ENCODE data around the gene SOX15.
A peak's percentile ranks its signal among the peaks of the same experiment; 100 is the strongest.

The SOX15 gene

GRCh38 chr17:7563115-7563869 is 26.6 kb downstream of the SOX15 start:
- peak overlapping the region; percentile 79 for H3K4me3 ChIP-seq (ENCODE audit: low read length)
- H3K27ac ChIP-seq (ENCODE audit: low read depth, low read length): no peak overlapping the region
- H3K9me3 ChIP-seq (ENCODE audit: control insufficient read depth, insufficient read depth, low read length): no peaks in the 10 kb centered on the region
- peaks cover 53% of the 10 kb centered on the region for H3K36me3 ChIP-seq (ENCODE audit: control insufficient read depth, low read length)
- H3K27me3 ChIP-seq (ENCODE audit: control insufficient read depth, low read length): peaks cover 7% of the 10 kb centered on the region
- H3K4me2 ChIP-seq (ENCODE audit: low read length): peak overlapping the region; percentile 92
- H3K9me2 ChIP-seq (replicated peaks; ENCODE audit: control insufficient read depth, low read length): no peaks in the 10 kb centered on the region
- no peaks in the 10 kb centered on the region for H4K20me1 ChIP-seq (ENCODE audit: control insufficient read depth, insufficient read depth, low read depth, low read length)
- TF ChIP-seq EZH2phosphoT487 (IDR thresholded peaks at IDR 0.05; ENCODE audit: borderline replicate concordance, low read length) (no peak), CTCF (IDR thresholded peaks at IDR 0.05; ENCODE audit: low read depth, low read length, poor library complexity, severe bottlenecking) (no peak)
- peaks cover 43% of the 10 kb centered on the region for H3K4me1 ChIP-seq (ENCODE audit: control insufficient read depth, low read length)
- H3F3A ChIP-seq (ENCODE audit: control insufficient read depth, insufficient read depth): peaks cover 6% of the 10 kb centered on the region; the same call in 1 of the 2 replicates
- peaks cover 55% of the 10 kb centered on the region for H3K79me2 ChIP-seq (ENCODE audit: control insufficient read depth, low read length)

- peak overlapping the region; percentile 92 for H3K4me2 ChIP-seq (ENCODE audit: low read length)
- H3K9me2 ChIP-seq (replicated peaks; ENCODE audit: control insufficient read depth, low read length): no peaks in the 10 kb centered on the region
- peak overlapping the region; percentile 79 for H3K4me3 ChIP-seq (ENCODE audit: low read length)
- no peaks in the 10 kb centered on the region for H3K9me3 ChIP-seq (ENCODE audit: control insufficient read depth, insufficient read depth, low read length)
- peaks cover 7% of the 10 kb centered on the region for H3K27me3 ChIP-seq (ENCODE audit: control insufficient read depth, low read length)
- peaks cover 5% of the 10 kb centered on the region; the same call in 1 of the 2 replicates for H3F3A ChIP-seq (ENCODE audit: control insufficient read depth, insufficient read depth)
- peaks cover 49% of the 10 kb centered on the region for H3K4me1 ChIP-seq (ENCODE audit: control insufficient read depth, low read length)
- H3K79me2 ChIP-seq (ENCODE audit: control insufficient read depth, low read length): peaks cover 52% of the 10 kb centered on the region
- H4K20me1 ChIP-seq (ENCODE audit: control insufficient read depth, insufficient read depth, low read depth, low read length): no peaks in the 10 kb centered on the region
- TF ChIP-seq EZH2phosphoT487 (IDR thresholded peaks at IDR 0.05; ENCODE audit: borderline replicate concordance, low read length) (no peak), CTCF (IDR thresholded peaks at IDR 0.05; ENCODE audit: low read depth, low read length, poor library complexity, severe bottlenecking) (no peak)
- H3K27ac ChIP-seq (ENCODE audit: low read depth, low read length): peak overlapping the region; percentile 82
- peaks cover 47% of the 10 kb centered on the region for H3K36me3 ChIP-seq (ENCODE audit: control insufficient read depth, low read length)
Observed at GRCh38 chr17:7562208-7562605, 27.7 kb downstream of the SOX15 start.

GRCh38 chr17:7561589-7562207 is 28.2 kb downstream of the SOX15 start, which contains the start of gene SENP3:
SENP3 (plus strand) TSS chr17:7561919; CDS start chr17:7563077, 1,158 bp downstream.
- Histone ChIP-seq H3K27ac (ENCODE audit: low read depth, low read length) (peak within 1 kb of the TSS; percentile 82), H3K79me2 (ENCODE audit: control insufficient read depth, low read length) (peaks cover 48% of the 10 kb centered on the region), H3K4me1 (ENCODE audit: control insufficient read depth, low read length) (peaks cover 49% of the 10 kb centered on the region)

More at GRCh38 chr17:7561589-7562207, 28.2 kb downstream of the SOX15 start, which contains the start of gene SENP3:
- Histone ChIP-seq H3K4me3 (ENCODE audit: low read length) (peak within 1 kb of the TSS; percentile 79), H3K9me3 (ENCODE audit: control insufficient read depth, insufficient read depth, low read length) (no peaks in the 10 kb centered on the region), H3K9me2 (replicated peaks; ENCODE audit: control insufficient read depth, low read length) (no peaks in the 10 kb centered on the region), H3K36me3 (ENCODE audit: control insufficient read depth, low read length) (peaks cover 42% of the 10 kb centered on the region), H3F3A (ENCODE audit: control insufficient read depth, insufficient read depth) (0 out of 2 replicates have a peak, but pooled peaks cover 3% of the 10 kb centered on the region), H4K20me1 (ENCODE audit: control insufficient read depth, insufficient read depth, low read depth, low read length) (no peaks in the 10 kb centered on the region), H3K4me2 (ENCODE audit: low read length) (peak within 1 kb of the TSS; percentile 92), H3K27me3 (ENCODE audit: control insufficient read depth, low read length) (peaks cover 7% of the 10 kb centered on the region)
- TF ChIP-seq EZH2phosphoT487 (IDR thresholded peaks at IDR 0.05; ENCODE audit: borderline replicate concordance, low read length) (no peak), CTCF (IDR thresholded peaks at IDR 0.05; ENCODE audit: low read depth, low read length, poor library complexity, severe bottlenecking) (no peak)

Measured in DOHH2 (cell line).